Measurements from ENCODE around the gene POLL.

POLL gene

DNA sequence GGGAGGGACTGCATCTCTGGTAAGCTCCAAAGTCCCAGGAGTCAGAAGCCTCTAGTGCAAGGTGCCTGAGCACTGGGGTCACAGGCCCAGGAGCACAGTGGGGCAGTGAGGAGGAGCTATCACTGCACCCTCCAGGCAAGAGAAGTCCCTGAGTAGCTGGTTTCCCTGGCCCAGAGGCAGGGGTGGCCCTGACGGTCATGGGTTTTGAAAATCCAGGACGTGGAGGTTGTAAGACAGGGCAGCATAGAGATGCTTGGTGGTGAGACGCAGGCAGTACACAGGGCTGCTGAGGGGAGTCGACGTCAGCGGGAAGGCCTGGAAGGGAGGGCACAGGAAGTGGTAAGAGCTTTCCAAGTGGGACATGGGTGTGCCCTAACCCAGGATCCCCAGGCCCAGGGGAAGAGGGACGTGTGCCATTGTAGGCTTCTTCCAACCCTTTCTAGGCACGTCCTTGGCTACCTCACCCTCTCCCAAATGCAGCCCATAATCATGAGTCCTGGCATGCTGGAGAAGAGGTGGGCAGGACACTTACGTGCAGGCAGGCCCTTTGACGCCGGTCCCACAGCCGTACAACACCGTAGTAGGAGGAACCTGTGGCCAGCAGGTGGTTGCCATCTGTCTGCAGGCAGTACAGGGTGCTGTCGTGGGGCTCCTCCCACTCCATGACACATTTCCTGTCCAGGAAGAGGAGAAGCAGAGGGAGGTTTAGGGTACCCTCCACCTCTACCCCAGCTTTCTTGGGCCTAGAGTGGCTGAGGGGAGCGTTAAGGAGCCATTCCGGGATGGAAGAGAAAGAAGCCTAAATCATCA is 23.2 kb upstream of the POLL start:
- no peak for TF ChIP-seq EP300 (IDR thresholded peaks at IDR 0.05; ENCODE audit: borderline replicate concordance)
- no peak for TF ChIP-seq TCF12 (IDR thresholded peaks at IDR 0.05; ENCODE audit: low read depth)
- TF ChIP-seq, protein P1, sequence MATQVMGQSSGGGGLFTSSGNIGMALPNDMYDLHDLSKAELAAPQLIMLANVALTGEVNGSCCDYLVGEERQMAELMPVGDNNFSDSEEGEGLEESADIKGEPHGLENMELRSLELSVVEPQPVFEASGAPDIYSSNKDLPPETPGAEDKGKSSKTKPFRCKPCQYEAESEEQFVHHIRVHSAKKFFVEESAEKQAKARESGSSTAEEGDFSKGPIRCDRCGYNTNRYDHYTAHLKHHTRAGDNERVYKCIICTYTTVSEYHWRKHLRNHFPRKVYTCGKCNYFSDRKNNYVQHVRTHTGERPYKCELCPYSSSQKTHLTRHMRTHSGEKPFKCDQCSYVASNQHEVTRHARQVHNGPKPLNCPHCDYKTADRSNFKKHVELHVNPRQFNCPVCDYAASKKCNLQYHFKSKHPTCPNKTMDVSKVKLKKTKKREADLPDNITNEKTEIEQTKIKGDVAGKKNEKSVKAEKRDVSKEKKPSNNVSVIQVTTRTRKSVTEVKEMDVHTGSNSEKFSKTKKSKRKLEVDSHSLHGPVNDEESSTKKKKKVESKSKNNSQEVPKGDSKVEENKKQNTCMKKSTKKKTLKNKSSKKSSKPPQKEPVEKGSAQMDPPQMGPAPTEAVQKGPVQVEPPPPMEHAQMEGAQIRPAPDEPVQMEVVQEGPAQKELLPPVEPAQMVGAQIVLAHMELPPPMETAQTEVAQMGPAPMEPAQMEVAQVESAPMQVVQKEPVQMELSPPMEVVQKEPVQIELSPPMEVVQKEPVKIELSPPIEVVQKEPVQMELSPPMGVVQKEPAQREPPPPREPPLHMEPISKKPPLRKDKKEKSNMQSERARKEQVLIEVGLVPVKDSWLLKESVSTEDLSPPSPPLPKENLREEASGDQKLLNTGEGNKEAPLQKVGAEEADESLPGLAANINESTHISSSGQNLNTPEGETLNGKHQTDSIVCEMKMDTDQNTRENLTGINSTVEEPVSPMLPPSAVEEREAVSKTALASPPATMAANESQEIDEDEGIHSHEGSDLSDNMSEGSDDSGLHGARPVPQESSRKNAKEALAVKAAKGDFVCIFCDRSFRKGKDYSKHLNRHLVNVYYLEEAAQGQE (IDR thresholded peaks at IDR 0.05; ENCODE audit: low read depth): no peak
- TF ChIP-seq TAF1 (IDR thresholded peaks at IDR 0.05; ENCODE audit: low read depth): no peak
- no peak for TF ChIP-seq FOXM1 (IDR thresholded peaks at IDR 0.05; ENCODE audit: borderline replicate concordance, low read depth)
- TF ChIP-seq RAD21 (IDR thresholded peaks at IDR 0.05; ENCODE audit: low read depth): no peak
- TF ChIP-seq ZBTB7A (IDR thresholded peaks at IDR 0.05; ENCODE audit: low read depth): no peak
- no peak for TF ChIP-seq TEAD4 (IDR thresholded peaks at IDR 0.05)
- TF ChIP-seq, protein P2, sequence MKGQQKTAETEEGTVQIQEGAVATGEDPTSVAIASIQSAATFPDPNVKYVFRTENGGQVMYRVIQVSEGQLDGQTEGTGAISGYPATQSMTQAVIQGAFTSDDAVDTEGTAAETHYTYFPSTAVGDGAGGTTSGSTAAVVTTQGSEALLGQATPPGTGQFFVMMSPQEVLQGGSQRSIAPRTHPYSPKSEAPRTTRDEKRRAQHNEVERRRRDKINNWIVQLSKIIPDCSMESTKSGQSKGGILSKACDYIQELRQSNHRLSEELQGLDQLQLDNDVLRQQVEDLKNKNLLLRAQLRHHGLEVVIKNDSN (IDR thresholded peaks at IDR 0.05): no peak
- no peak for TF ChIP-seq EGR1 (IDR thresholded peaks at IDR 0.05)
- no peak for TF ChIP-seq CREB1 (IDR thresholded peaks at IDR 0.05; ENCODE audit: low read depth)
- no peak for TF ChIP-seq NFIC (IDR thresholded peaks at IDR 0.05)
- no peak for TF ChIP-seq CEBPB (IDR thresholded peaks at IDR 0.05)
- TF ChIP-seq, protein P3, sequence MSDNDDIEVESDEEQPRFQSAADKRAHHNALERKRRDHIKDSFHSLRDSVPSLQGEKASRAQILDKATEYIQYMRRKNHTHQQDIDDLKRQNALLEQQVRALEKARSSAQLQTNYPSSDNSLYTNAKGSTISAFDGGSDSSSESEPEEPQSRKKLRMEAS (IDR thresholded peaks at IDR 0.05): no peak
- no peak for TF ChIP-seq YY1 (IDR thresholded peaks at IDR 0.05; ENCODE audit: low read depth)

- TF ChIP-seq RAD21 (IDR thresholded peaks at IDR 0.05; ENCODE audit: low read depth): no peak
- no peak for TF ChIP-seq FOXM1 (IDR thresholded peaks at IDR 0.05; ENCODE audit: borderline replicate concordance, low read depth)
- no peak for TF ChIP-seq EP300 (IDR thresholded peaks at IDR 0.05; ENCODE audit: borderline replicate concordance)
- TF ChIP-seq YY1 (IDR thresholded peaks at IDR 0.05; ENCODE audit: low read depth): no peak
- TF ChIP-seq TEAD4 (IDR thresholded peaks at IDR 0.05): no peak
These were observed 21.4 kb upstream of the POLL start for GRCh38 chr10:101609481-101609880.

DNA sequence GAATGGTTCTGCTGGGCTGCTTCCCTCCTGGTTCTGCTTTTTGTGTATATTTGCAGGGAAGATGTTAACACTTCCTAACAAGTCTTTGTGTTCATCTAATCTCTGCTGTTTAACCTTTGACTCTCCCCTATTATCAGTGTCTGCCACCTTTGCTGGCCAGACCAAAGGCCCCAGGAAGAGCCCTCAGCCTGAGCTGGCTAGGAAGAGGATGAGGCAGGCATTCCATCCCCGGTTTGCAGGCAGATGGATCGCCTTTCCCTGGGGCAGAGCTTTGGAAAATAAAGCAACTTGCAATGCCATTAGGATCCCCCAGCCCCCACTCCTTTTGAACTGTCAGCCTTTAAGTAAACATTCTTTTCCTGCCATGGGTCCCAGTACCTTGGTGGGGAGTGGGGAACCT is 19.1 kb upstream of the POLL start:
- TF ChIP-seq NFIC (IDR thresholded peaks at IDR 0.05) (no peak), TCF12 (IDR thresholded peaks at IDR 0.05; ENCODE audit: low read depth) (no peak), EP300 (IDR thresholded peaks at IDR 0.05; ENCODE audit: borderline replicate concordance) (no peak), EGR1 (IDR thresholded peaks at IDR 0.05) (no peak), CEBPB (IDR thresholded peaks at IDR 0.05) (no peak), CREB1 (IDR thresholded peaks at IDR 0.05; ENCODE audit: low read depth) (no peak), FOXM1 (IDR thresholded peaks at IDR 0.05; ENCODE audit: borderline replicate concordance, low read depth) (no peak), RAD21 (IDR thresholded peaks at IDR 0.05; ENCODE audit: low read depth) (no peak), ZBTB7A (IDR thresholded peaks at IDR 0.05; ENCODE audit: low read depth) (no peak), TEAD4 (IDR thresholded peaks at IDR 0.05) (no peak), TAF1 (IDR thresholded peaks at IDR 0.05; ENCODE audit: low read depth) (no peak), YY1 (IDR thresholded peaks at IDR 0.05; ENCODE audit: low read depth) (no peak)
- TF ChIP-seq, protein P3 (IDR thresholded peaks at IDR 0.05): no peak
- TF ChIP-seq, protein P2 (IDR thresholded peaks at IDR 0.05): no peak
- TF ChIP-seq, protein P1 (IDR thresholded peaks at IDR 0.05; ENCODE audit: low read depth): no peak

DNA sequence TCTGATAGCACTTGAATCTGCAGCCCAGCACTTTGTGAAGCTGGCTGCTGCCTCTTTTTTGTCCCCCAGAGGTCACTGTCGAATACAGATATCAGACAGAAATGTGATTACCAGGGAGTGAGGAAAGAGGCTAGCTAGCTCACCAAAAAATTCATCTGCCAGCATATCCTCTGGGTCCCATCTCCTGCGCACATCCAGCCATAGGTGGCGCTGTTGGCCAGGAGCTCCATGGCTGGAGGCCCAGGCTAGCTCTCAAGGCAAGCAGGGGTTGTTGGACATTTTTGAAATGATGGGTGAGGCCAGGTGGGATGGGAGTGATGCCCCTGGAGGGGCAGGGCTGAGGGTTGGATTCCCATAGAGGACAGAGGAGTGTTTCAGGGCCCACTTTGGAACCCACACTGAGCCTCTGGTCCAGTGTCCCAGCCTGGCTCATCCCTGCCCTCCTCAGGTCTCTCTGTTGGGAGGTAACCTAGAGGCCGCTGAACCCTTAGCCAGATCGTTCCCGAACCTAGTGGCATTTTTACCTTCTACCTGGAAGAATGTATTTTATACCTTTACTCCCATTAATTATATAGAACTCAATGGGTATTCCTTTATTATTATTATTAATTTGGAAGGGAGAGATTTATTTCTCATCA is 14.8 kb upstream of the POLL start:
- TF ChIP-seq, protein P2 (IDR thresholded peaks at IDR 0.05): no peak
- TF ChIP-seq RAD21 (IDR thresholded peaks at IDR 0.05; ENCODE audit: low read depth): peak; percentile 91

DNA sequence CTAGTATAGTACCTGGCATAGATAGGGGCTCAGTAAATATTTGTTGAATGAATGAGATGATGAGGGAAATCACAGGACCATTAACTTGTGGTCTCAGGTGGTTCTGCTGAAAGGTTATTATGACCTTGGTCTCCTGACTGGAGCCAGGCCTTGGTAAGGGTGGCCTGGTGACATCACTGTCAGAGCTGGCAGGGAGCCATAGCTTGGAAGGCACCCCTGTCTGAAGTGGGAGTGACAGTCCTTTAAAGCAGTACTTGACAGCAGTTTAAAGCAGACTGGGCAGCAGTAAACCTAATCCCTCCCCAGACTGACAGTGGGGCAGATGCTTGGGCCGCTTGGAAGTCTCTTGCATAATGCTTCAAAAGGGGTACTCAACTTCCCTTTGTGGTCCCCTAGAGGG is 13.5 kb upstream of the POLL start:
- TF ChIP-seq, protein P3 (IDR thresholded peaks at IDR 0.05): no peak
- TF ChIP-seq EGR1 (IDR thresholded peaks at IDR 0.05): no peak
- TF ChIP-seq TEAD4 (IDR thresholded peaks at IDR 0.05): no peak
- no peak for TF ChIP-seq TCF12 (IDR thresholded peaks at IDR 0.05; ENCODE audit: low read depth)
- TF ChIP-seq EP300 (IDR thresholded peaks at IDR 0.05; ENCODE audit: borderline replicate concordance): no peak
- no peak for TF ChIP-seq CEBPB (IDR thresholded peaks at IDR 0.05)
- TF ChIP-seq, protein P1 (IDR thresholded peaks at IDR 0.05; ENCODE audit: low read depth): no peak
- TF ChIP-seq YY1 (IDR thresholded peaks at IDR 0.05; ENCODE audit: low read depth): no peak
- no peak for TF ChIP-seq NFIC (IDR thresholded peaks at IDR 0.05)

Data from Ishikawa (cell line).